HG02678 (cell line): ENCODE results near the gene VASP.
"Not testable (repeated sequence)": the region's sequence is repeated elsewhere in the genome, so short reads cannot be mapped to it uniquely, and the experiment has no call there.

Experiments used
- ATAC-seq: cut with Tn5 transposase; IDR thresholded peaks from one replicate; pipeline ENCODE4 v1.9.1; 2021; ENCODE audit warnings: mild to moderate bottlenecking, moderate library complexity; ENCODE audit not compliant: unreplicated experiment

VASP gene

DNA sequence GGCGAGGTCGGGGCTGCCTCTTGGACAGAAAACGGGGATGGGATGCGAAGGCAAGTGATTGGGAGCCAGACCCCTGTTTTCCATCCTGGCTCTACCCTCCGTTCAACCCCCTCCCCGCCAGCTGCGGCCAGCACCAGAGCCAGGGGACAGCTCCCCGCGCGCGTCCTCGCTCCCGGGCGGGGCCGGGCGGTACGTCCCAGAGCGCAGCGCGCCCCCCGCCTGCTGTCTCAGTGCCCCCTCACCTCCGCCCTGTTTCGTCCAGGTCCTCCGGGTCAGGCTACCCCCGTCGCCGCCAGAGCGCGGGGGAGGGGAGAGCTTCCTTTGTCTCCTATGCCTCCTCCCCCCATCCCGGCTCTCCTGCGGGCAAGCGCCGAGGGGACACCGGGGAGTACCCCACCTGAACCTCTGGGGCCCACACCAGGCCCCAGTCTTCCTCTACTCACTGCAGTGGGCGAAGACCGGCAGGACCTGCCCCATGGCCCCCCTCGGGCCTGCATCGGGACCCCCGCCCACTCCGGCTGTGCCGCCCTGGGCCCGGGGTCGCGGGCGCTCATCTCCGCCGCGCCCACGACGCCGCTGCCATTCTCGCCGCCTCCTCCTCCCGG is 10.8 kb upstream of the VASP start:
- ATAC-seq = peak; percentile 4

DNA sequence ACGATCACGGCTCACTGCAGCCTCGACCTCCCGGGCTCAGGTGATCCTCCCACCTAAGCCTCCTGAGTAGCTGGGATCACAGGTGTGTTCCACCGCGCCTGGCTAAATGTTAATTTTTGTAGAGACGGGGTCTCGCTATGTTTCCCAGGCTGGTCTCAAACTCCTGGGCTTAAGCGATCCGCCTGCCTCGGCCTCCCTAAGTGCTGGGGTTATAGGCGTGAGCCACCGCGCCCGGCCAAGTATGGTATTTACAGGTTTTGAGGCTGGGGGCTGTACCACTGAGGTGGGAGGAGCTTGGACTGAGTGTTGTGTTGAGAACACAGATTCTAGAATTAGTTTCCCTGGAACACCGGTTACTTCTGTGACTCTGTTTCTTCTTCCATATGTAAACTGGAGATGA is 9.5 kb upstream of the VASP start:
- no peak for ATAC-seq

DNA sequence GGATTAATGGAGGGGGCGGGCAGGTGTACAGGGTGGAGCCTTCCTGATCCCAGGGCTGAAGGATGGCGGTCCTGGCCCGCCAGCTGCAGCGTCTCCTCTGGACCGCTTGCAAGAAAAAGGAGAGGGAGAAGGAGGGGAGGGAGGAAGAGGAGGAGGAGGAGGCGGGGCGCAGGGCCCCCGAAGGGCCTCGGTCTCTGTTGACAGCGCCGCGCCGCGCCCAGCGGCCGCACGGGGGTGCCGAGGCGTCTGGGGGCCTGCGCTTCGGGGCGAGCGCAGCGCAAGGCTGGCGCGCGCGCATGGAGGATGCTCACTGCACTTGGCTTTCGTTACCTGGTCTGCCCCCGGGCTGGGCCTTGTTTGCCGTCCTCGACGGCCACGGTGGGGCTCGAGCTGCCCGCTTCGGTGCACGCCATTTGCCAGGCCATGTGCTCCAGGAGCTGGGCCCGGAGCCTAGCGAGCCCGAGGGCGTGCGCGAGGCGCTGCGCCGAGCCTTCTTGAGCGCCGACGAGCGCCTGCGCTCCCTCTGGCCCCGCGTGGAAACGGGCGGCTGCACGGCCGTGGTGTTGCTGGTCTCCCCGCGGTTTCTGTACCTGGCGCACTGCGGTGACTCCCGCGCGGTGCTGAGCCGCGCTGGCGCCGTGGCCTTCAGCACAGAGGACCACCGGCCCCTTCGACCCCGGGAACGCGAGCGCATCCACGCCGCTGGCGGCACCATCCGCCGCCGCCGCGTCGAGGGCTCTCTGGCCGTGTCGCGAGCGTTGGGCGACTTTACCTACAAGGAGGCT is 8.7 kb upstream of the VASP start, which contains the start of gene PPM1N:
PPM1N (plus strand) TSS at position 33 of the 785 bp plus-strand sequence; CDS start at position 63, 30 bp downstream.
- ATAC-seq = no peak

DNA sequence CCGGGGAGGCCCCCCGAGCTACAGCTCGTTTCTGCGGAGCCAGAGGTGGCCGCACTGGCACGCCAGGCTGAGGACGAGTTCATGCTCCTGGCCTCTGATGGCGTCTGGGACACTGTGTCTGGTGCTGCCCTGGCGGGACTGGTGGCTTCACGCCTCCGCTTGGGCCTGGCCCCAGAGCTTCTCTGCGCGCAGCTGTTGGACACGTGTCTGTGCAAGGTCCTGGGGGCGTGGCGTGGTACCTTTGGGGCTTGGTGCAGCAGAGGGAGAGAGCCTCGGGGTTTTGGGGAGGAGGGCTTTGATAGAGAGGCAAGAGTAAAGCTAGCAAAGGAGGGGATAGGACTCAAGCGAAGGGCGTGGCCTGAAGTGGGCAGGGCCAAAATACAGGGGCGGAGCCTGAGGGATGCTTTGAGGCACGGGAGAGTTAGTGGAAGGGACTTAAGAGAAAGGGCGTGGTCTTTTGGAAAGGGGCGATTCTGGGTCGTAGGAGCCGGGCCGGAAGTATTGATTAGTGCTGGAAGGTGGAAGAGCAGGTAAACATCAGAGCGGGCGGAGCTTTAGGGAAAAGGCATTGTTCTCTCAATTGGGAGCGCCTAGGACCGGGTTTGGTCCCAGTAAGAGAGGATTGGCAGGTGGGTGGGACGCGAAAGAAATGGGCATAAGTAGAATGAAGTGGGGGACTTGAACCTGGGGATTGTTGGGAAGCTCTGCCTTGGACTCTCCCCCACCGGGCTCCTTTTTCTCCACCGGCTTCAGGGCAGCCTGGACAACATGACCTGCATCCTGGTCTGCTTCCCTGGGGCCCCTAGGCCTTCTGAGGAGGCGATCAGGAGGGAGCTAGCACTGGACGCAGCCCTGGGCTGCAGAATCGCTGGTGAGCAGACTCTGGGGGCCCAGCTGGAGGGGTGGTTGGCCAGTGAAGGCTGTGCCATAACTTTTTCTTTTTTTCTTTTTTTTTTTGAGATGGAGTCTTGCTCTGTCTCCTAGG is 7.8 kb upstream of the VASP start:
- no peak for ATAC-seq

DNA sequence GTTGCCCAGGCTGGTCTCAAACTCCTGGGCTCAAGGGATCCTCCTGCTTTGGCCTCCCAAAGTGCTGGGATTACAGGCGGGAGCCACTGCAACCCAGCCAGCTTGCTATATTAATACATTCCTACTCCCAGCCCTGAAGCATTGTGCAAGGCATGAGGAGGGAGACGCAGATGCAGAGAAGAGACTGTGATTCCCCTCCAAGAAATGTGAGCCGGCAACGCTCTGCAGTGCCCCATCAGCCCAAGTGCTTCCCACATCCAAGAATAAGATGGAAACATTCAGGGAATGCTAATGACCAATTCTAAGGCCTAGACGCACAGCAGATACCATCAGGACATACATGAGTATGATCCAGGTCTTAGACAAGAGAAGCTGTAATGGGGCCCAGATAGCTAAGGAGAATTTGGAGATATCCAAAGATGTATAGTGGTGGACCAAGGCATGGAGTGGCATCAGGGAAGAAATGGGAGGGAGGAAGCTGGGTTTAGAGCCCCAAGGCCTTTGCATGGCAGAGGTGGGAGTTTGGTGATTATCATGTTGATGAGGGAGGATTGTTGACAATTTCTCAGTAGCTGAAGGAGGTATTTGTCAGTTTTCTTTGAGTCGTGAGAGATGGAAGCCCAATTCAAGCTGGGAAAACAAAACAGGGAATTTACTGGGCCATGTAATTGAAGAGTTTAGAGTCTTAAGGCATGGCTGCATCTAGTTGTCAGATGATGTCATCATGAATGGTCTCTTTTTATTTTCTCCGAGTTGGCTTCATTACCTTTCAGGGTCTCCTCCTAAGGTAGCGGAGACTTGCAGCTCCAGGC is 6.2 kb upstream of the VASP start:
- no peak for ATAC-seq

DNA sequence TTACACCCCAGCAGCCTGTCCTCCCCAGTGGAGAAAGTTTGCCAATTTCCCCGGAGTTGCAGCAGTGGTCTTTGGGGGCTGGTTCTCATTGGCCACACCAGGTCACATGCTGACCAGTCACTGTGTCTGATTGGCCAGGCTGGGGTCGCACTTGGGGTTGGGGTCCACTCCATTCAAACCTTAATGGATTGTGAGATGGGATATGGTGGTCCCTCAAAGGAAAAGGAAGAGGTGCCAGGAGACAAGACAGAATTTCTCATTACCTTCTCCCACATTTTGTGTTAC is 5.6 kb upstream of the VASP start:
- no peak for ATAC-seq

DNA sequence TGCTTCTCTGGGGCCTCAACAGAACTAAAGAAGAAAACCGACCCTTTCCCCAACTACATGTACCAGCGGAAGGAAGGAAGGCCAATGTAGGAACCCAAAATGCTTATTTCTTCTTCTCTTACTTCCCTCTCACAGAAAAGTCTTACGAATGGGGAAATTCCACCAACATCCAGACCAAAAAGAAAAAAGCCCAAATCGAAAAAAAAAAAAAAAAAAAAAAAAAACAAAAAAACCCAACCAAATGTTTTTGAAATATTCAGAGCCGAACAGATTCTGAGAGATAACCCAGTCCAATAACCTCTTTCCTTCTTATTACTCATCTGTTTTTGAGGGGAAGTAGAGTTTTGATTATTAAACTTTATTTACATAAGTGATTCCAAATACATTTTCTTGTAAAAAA is 5.2 kb upstream of the VASP start:
- ATAC-seq = no peak

DNA sequence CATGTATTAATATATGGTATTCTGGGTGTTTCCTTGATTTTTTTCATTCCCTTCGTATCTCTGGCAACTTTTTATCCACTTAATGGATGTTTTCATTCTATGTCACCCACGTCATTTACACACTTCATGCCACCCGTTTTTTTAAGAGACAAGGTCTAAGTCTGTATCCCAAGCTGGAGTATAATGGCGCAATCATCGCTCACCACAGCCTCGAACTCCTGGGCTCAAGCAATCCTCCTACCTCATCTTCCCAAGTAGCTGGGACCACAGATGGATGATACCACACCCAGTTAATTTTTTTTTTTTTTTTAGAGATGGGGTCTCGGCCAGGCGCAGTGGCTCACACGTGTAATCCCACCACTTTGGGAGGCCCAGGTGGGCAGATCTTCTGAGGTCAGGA is 3.4 kb upstream of the VASP start:
- ATAC-seq = no peak

DNA sequence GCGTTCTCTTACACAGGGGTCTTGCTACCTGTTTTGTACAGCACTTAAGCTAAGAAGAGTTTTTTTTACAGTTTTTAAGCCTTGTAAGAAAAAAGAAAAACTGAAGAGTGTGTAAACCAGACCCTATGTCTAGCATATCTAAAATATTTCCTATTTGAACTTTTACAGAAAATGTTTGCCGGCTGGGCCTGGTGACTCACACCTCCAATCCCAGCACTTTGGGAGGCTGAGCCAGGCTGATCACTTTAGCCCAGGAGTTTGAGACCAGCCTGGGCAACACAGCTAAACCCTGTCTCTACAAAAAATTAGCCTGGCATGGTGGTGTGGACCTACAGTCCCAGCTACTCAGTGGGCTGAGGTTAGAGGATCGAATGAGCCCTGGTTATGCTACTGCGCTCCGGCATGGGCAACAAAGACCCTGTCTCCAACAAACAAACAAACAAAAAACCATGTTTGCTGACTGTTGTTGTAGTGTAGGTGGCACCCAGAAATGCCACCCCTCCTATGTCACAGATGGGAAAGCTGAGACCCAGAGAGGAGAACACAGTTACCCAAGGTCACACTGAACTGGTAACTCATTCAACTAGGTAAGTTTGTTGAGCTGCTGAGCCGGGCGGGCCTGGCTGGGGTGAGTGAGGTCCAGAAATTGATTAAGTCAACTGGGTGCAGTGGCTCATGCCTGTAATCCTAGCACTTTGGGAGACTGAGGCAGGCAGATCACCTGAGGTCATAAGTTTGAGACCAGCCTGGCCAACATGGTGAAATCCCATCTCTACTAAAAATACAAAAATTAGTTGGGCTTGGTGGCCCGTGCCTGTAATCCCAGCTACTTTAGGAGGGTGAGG is 1.9 kb upstream of the VASP start:
- no peak for ATAC-seq

DNA sequence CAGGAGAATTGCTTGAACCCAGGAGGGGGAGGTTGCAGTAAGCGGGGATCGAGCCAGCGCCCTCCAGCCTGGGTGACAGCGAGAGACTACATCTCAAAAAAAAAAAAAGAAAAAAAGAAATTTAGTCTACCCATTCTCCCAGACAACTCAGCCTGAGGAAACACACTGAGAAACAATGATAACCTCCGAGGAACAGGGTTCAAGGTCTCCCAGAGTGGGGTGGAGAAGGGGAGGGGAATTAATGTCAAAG is 1.4 kb upstream of the VASP start:
- no peak for ATAC-seq

DNA sequence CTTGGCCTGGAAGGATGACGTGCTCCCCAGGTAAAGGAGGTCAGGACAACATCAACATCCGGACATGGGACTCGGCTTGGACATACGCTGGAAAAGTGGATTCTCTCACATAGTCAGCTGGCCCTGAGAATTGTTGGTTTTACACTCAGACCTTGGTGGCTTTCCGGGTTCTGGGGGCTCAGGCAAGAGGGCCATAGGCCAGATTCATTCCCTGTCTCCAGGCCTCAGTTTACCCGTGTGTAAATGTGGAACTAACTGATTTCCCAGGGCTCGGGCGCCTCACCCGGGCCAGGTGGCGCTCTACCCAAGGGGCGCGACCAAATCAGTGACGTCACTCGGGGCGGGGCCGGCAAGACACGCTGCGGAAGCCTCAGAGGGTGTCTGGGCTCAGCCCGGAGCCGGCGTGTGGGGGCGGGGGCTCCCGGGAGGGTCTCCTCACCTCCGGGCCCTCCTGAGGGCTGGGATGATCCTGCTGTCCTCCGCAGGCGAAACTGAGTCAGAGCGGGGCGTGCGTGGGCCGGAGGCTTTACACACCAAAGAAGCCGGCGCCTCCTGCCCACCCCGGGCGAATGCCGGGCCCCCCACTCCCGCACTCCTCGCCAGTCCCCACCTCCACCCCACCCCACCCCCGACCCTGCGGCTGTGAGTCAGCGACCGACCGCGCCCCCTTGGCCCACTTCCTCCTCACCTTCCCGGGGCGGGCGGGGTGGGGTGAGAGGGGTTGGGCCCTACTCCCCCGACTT is 862 bp upstream of the VASP start:
- ATAC-seq = peak; percentile 73

DNA sequence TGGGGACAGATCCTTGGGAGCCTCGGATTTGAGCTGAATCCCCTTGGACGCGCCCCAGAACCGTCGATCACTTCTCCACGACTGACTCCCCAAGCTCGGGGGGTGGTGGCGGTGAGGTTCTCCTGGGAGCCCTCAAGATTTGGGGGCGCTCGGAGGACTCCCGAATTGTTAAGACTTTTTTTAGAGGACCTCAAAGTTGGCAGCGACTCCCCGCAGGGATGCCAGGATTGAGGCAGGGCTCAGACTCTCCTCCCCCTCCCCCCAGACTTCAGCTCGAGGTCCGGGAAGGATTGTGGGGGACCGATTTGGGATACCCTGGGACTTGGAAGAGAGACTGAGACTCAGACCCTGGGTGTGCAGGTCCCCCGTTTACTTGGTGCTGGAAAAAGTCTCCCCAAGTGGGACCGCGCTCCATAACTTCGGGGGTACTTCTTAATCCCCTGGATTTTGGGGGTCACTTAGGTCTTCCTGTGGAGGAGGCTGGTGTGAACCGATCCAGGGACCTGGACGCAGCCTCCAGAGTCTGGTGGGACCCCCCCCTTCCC is 665 bp downstream of the VASP start:
- ATAC-seq = no peak

DNA sequence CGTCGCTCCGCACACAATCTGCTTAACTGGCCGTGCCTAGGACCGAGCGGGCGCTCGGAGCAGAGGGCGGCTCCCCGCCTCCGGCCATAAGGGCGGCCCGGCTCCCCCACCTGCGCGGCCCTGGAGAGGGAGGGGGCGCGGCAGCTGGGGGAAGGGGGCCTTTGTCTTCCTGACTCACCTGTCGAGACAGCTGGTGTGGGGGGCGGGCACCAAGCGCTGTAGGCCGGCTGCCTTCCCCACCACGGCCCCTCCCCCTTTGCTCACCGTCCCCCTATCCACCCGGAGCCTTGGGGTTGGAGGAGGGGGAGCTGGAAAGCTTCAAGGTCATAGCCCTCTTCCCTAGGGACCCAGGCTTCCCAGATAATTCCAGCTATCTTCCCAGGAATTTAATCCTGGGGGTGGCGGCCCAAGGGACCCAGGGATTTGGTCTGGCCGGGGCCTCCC is 1.2 kb downstream of the VASP start:
- ATAC-seq = no peak

DNA sequence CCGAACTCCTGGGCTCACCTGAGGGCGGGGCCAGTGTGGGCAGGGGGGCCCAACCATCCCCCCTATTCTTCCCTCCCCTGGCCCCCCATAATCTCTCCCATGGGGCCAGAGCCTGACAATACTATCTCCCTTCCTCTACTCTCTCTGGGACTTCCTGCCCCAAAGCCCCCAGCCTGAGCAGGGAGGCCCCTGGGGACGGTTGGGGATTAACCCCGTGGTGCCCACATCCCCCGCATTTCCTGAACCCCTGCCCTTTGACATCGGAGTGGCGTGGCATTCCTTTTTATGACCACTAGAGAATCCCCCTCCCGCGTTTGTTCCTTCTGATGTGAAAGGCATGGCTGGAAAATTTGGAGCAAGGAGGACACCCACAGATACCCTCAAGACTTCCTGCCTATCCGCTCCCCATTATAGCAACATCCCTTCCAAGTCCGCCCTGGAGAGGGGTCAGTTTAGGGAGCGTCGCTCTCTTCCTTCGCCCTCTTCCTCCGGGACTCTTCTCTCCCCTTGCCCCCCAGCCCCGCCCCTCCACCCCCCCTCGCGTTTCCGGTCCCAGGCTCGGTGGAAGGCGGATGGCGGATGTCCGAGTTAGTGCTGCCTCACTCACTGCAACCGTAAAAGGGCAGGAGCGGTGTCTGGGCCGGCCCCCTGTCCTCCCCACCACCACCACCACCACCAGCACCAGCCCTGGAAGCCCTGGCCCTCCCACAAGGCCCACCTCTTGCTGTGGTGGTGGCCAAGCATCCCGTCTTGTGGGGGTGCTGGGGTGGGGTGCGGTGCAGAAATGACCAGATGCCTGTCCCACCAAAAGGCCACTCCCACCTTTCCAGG is 1.8 kb downstream of the VASP start:
- no peak for ATAC-seq

DNA sequence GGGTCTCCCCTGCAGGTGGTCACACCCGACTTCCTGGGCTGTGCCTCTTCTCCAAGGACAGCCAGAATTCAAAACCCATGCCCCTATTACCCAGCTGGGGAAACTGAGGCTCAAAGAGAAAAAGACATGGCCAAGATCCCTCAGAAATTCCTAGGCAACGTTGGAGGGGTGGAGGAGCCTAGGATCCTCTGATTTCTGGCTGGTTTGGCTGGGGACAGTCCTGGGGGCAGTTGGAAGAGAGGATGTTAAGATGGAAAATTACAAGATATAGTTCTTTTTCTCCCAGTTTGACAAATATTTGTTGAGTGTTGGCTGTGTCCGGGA is 2.4 kb downstream of the VASP start:
- ATAC-seq = no peak

DNA sequence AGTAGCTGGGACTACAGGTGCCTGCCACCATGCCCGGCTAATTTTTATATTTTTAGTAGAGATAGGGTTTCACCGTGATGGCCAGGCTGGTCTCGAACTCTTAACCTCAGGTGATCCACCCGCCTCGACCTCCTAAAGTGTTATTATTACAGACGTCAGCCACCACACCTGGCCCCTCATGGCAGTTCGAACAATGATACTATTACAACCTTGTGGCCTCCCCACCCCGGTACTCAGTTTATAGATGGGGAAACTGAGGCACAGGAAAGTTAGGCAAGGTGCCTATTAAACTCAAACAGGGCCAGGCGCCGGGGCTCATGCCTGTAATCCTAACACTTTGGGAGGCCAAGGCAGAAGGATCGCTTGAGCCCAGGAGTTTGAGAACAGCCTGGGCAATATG is 3.1 kb downstream of the VASP start:
- not testable (repeated sequence) for ATAC-seq

DNA sequence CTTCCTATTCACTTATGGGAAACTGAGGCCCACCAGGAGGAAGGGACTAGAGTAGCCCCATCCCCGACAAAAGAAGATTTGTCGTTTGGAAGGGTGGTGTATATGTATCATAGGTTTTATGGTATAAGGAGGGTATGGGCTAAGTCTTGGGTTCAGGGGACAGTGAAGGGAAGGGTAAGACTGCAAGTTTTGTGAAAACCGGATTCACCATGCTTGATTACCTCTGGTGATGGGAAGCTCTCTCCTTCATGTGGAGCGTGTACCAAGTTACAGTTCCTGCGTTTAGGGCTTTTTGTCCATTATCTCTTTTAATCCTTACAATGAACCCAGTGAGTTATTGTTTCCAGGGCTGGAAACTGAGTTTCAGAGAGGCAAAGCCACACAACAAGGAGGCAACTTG is 3.8 kb downstream of the VASP start:
- no peak for ATAC-seq

DNA sequence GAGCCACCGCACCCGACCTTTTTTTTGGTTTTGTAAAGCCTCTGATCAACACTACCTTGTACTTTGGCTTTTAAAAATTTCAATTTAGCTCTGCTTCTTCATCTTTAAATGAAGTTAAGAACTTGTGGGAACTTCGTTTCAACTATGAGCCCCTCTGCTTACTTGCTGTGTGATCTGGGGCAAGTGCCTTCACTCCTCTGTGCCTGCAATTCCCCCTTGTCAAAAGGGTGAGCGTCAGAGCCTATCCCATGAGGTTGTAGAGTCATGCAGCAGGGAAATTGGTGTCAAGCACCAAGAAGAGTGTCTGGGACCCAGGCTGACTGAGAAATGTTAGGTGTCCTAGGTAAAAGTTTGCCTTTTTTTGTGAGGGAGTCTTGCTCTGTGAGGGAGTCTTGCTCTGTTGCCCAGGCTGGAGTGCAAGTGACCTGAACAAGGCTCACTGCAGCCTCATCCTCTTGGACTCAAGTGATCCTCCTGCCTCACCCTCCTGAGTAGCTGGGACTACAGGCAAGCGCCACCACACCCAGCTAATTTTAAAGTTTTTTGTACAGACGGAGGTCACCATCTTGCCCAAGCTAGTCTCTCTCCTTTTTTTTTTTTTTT is 5.7 kb downstream of the VASP start:
- no peak for ATAC-seq
